ENCODE results near the gene ADTRP. TPM values are rescaled to one million over a fixed set of nuclear protein-coding genes. Genes with fewer than 3 reads are reported as not detected.

ADTRP gene
- polyA plus RNA-seq, 4 donors: 28.5 to 73.4 (median 59.2) TPM

DNA sequence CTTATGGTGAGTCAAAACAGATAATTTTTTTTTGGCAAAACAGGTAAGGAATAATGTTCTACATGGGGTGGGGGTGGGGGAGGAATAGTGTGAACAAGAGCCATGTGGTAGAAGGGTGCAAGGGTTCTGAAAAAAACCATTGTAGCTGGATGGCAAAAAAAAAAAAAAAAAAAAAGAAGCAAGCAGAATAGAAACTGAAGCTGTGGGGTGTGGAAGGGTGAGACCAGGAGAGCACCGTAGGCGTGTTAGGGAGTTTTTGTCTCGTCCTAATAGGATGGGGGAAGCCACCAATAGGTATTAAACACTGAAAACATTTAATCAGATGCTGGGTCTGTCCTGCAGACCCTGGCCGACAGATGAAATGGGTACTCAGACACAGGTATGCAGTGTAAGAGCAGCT is 110.1 kb downstream of the ADTRP start:
- H3K4me3 ChIP-seq (ENCODE audit: low read depth in 1 of 3, low read length in 3 of 3): no peak overlapping the region
- H3K36me3 ChIP-seq (ENCODE audit: control insufficient read depth in 3 of 3, insufficient read depth in 2 of 3, low read depth in 1 of 3, low read length in 3 of 3): no peaks in the 10 kb centered on the region
- WGBS, 3 donors: 74 to 87% (median 86%) methylated on average over 4 of the region's 4 CpGs
- no peak overlapping the region for H3K27ac ChIP-seq (ENCODE audit: low read depth in 1 of 3, low read length in 2 of 3)
- FAIRE-seq (no peak), DNase-seq (no peak)
- peaks cover 0 to 16% of the 10 kb centered on the region in 2 donors for H3K9me3 ChIP-seq (ENCODE audit: control insufficient read depth in 2 of 2, insufficient read depth in 1 of 2, low read depth in 1 of 2, low read length in 1 of 2)
- H3K4me1 ChIP-seq (ENCODE audit: control insufficient read depth in 3 of 3, insufficient read depth in 2 of 3, low read depth in 1 of 3, low read length in 2 of 3): no peaks in the 10 kb centered on the region
- H3K27me3 ChIP-seq (ENCODE audit: control insufficient read depth in 3 of 3, insufficient read depth in 3 of 3, low read length in 3 of 3): no peaks in the 10 kb centered on the region

DNA sequence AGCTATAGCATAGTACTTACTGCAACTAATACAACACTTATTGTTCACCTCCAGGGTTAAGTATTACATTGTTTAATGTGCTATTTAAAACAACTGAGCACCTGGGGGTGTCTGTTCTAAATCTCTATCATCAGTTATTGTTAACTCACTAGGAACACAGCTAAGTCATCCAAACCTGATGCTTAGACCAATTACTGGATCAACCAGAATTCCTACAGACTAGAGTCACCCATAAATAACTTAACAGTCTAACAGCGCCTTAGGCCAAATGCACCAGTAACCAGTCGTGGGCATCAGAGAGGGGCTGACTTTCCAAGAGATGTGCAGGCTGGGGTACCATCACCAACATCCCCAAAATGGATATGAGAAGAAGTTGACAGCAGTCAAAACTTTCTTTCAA is 110.7 kb downstream of the ADTRP start:
- no peak overlapping the region for H3K4me3 ChIP-seq (ENCODE audit: low read depth in 1 of 3, low read length in 3 of 3)
- H3K27ac ChIP-seq (ENCODE audit: low read depth in 1 of 3, low read length in 2 of 3): no peak overlapping the region
- H3K4me1 ChIP-seq (ENCODE audit: control insufficient read depth in 3 of 3, insufficient read depth in 2 of 3, low read depth in 1 of 3, low read length in 2 of 3): no peaks in the 10 kb centered on the region
- no peak for DNase-seq
- peaks cover 0 to 16% of the 10 kb centered on the region in 2 donors for H3K9me3 ChIP-seq (ENCODE audit: control insufficient read depth in 2 of 2, insufficient read depth in 1 of 2, low read depth in 1 of 2, low read length in 1 of 2)
- no peaks in the 10 kb centered on the region for H3K27me3 ChIP-seq (ENCODE audit: control insufficient read depth in 3 of 3, insufficient read depth in 3 of 3, low read length in 3 of 3)
- no peak for FAIRE-seq
- no peaks in the 10 kb centered on the region for H3K36me3 ChIP-seq (ENCODE audit: control insufficient read depth in 3 of 3, insufficient read depth in 2 of 3, low read depth in 1 of 3, low read length in 3 of 3)
- WGBS, 3 donors: 84 to 93% (median 91%) methylated on average over 2 of the region's 2 CpGs

DNA sequence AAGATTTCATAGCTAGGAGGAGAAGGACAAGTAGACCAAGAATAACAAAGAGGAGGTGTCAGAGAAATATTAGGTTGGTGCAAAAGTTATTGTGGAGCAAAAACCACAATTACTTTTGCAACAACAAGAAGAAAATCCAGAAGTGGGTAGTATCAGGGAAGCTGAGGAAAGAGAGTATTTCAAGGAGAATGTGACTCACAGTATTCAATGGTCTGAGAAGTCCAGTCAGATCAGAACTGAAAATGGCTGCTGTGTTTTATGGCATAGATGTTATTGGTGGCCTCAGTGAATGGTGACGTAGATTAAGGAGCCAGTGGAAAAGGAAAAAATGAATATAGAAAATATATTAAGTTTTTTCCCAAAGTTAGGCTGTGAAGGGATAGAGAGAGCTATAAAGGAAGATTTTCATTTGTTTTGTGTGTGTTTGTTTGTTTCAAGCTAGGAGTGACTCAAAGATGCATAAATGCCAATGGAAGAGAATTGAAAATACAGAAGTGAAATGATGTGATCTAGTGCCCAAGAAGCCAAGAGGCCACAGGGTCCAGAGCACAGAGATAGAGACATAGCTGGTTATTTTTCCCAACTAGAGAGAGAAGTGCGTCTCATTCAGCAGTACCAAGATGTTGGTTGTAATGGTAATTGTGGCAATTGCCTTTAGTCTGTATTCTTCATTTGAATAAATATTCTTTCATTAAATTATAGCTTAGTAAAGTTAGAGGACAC is 112.8 kb downstream of the ADTRP start:
- 65 to 87% (median 72%) methylated on average over 2 of the region's 2 CpGs for WGBS, 3 donors
- Histone ChIP-seq H3K4me1 (ENCODE audit: control insufficient read depth in 3 of 3, insufficient read depth in 2 of 3, low read depth in 1 of 3, low read length in 2 of 3) (no peaks in the 10 kb centered on the region), H3K9me3 (ENCODE audit: control insufficient read depth in 2 of 2, insufficient read depth in 1 of 2, low read depth in 1 of 2, low read length in 1 of 2) (peaks cover 0 to 16% of the 10 kb centered on the region in 2 donors), H3K4me3 (ENCODE audit: low read depth in 1 of 3, low read length in 3 of 3) (no peak overlapping the region), H3K27me3 (ENCODE audit: control insufficient read depth in 3 of 3, insufficient read depth in 3 of 3, low read length in 3 of 3) (no peaks in the 10 kb centered on the region), H3K36me3 (ENCODE audit: control insufficient read depth in 3 of 3, insufficient read depth in 2 of 3, low read depth in 1 of 3, low read length in 3 of 3) (no peaks in the 10 kb centered on the region), H3K27ac (ENCODE audit: low read depth in 1 of 3, low read length in 2 of 3) (no peak overlapping the region)
- no peak for DNase-seq
- no peak for FAIRE-seq

Other genes with a start within 250 kb of the ADTRP start
- gene TMEM170B, start 241.1 kb downstream of the ADTRP start, polyA plus RNA-seq: 1 to 10 TPM in 2 of 4 donors, under 1 TPM in 2; under 0.01 to 3.6 (median 0.78) TPM
- 10 to 100 TPM in 1 of 4 donors, 1 to 10 TPM in 3; 4.9 to 25.4 (median 6.4) TPM for gene HIVEP1, start 233.5 kb upstream of the ADTRP start, polyA plus RNA-seq

All from small intestine (tissue), 7 donors.